ENCODE results near the gene CACNB2.
"Not testable (repeated sequence)": the region's sequence is repeated elsewhere in the genome, so short reads cannot be mapped to it uniquely, and the experiment has no call there.

Gene CACNB2

DNA sequence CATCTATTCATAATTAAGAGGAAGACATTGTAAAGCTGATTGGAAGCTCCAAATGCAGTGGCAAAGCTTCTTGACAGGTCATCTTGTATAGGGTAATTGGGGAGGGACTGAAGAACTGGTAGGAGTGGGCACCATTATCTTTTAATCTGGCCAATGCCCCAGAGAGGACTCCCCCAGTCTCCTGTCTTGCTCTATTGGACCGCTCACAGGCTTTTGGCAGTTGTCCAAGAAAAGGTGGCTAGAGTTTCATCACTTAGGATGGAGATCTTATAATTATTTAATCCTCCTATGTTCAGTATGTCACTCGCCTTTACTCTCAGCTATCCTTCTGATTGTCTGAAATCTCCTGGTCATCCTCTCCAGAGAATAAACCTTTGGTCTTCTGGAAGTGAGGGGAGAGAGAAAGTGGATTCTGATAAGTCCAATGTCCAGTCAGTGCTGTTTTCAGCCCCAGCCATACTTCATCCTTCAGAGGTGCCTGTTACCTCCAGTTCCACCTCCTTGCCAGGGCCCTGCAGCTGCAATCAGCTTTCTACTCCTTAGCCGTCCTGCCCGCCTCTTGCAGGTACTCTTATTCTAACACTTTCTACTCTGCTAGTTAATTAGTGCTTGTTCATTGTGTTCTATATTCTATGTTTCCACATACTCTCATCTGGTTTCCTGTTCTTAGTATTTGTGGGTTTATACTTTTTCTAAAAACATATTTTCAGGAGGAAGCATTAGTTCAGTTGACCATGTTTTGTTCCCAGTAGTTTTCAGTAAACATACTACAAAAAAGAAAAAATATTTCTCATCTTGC is 269.6 kb downstream of the CACNB2 start:
- no peak for DNase-seq

DNA sequence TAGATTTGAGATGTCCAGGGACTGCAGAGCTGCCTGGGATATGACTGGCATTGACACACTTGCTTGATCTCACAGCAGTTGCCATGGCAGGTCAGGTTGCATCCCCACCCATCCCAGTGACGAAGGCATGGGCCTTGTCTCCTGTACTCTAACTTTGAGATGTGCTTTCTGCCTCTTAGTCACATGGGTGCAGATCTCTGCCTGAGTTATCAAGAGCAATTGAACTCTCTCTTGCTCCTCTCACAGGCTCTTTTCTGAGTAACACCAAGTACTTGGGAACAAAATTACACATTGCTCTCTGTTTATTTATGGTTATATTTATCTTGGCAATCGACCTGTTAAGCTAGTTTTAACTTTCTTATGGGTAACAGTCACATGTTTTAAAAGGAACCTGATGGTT is 273.8 kb downstream of the CACNB2 start:
- DNase-seq, result no peak

DNA sequence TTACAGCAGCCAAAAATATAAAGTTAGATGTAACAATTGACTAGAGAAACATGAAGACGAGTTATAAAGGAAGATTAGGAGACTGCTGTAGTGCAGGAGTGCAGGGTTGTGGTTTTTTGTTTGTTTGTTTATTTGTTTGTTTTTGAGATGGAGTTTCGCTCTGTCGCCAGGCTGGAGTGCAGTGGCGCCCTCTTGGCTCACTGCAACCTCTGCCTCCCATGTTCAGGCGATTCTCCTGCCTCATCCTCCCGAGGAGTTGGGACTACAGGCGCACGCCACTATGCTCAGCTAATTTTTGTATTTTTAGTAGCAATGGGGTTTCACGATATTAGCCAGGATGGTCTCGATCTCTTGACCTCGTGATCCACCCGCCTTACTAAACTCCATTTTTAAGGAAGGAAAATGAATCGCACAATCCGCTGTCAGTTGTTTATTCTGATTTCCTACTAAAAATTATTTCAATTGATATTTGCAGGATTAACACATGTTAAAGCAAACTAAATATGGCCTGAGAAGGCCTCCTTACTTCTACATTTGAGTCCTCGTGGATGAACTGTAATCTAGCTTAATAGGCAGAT is 277.8 kb downstream of the CACNB2 start:
- DNase-seq, result no peak

DNA sequence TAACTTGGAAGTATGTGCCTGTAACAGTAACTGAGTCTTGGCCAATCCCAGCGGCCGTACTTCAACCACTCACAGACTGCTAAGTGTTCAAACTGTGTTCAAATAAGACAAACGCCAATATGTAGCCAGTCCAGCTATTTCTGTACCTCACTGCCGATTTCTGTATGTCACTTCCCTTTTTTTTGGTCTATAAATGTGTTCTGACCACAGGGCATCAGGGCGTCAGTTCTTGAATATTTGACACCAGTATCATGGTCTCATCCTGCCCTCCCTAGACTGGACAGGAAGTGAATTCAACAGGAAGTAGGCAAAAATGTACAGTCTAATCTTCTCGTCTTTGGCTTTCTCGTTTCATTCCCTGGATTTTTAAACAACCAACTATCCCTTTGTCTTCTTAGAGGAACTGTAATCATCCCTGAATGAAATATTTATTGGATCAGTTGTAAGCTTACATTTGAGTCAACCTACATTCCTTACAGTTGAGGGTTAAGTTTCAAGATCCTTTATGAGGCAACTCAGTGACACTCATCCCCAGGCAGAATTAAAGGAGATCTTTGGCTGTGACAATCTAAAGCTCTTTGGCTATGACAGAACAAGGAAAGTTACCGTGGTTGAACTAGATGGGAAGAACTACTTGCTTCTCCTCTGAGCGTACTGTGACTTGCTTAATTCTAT is 278.5 kb downstream of the CACNB2 start:
- no peak for DNase-seq

DNA sequence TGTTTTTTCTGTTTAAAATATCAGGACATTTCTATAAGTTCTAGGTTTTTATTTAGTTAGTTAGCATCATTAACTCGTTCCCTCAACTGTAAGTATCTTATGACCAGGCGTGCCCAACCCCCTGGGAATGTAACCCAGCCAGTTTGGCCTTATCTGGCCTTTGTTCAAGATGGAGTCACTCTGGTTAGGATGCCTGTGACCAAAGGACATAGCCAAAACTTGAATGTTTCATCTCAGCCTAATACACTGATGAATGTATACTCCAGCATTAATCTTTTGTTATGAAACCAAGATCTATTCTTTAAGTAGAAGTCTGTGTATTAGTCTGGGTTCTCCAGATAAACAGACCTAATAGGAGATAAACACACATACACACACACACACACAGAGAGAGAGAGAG is 279.7 kb downstream of the CACNB2 start:
- no peak for DNase-seq

DNA sequence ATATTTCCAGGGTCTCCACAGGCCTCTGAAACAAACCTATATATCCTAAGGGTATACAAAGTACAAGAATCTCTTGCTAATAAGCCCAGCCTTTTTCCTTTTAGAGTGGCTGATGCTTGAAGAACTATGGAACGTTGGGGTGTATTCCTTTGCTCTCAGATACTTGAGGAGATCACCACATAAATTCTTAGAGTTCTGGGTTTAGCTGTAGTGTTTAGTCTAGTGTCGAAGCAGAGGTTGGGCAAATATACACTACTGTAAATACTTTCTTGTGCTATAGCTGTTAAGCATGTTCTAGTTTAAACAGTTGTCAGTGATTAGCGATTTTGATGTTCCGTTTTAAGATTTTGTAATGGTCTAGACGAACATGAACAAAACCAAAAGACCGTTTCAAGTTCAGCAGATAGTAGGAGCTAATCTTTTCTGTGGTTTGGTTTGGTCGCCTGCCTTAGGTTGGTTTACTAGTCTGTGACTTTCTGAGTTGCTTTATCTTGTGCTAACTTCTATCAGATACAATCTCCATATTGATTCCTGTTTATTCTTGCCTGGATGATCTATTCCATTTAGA is 281.6 kb downstream of the CACNB2 start:
- no peak for DNase-seq

DNA sequence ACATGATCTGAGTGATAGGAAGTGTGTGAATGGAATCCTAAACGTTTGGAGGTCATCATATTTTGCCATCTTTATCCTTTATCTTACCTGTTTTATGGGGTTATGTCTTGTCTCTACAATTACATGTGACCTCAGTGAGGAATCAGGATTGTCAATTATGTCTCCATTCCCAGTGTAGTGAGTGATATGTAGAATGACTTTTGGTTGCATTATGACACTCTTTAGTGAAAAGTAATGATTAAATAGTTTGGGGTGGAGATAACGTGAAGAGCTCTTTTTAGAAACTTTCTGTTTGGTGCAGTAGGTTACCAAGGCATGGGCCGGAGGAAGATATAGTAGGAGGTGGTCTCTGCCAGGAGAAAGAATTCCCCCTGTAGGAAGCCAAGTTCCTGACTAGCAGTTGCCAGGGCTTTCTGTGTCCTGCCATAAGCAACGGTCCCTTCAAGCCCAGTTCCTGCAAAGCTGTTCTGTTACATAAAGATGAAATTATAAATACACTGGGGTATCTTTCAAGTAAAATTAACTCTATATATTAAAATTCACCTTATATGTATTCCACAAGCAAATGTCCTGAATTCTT is 282.9 kb downstream of the CACNB2 start:
- no peak for DNase-seq

DNA sequence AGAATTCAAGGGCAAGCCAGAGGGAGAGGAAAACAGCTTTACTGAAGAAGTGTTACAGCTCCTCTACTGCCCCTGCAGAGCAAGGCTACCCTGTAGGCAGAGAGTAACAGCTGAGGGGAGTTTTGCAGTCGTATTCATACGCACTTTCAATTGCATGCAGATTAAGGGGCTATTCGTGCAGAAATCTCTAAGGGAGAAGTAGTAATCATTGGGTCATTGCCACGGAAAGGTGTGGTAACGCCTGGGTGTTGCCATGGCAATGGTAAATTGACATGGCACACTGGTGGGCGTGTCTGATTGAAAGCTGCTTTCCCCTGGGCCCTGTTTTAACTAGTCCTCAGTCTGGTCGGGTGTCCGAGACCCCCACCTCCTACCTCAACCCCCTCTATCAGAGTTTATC is 284.0 kb downstream of the CACNB2 start:
- no peak for DNase-seq

DNA sequence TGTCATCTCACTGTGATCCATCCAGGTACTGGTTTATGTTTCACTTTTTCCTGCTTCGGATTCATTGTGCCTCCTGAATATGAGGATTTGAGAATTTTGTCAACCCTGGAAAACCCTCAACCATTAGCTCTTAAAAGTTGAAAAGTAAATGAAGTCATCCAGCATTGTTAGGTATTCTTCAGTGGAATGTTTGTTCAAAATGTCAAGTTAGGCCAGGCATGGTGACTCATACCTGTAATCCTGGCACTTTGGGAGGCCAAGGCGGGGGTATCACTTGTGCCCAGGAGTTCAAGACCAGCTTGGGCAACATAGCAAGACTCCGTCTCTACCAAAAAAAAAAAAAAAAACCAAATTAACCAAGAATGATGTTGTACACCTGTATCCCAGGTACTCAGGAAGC is 289.1 kb downstream of the CACNB2 start:
- no peak for DNase-seq

DNA sequence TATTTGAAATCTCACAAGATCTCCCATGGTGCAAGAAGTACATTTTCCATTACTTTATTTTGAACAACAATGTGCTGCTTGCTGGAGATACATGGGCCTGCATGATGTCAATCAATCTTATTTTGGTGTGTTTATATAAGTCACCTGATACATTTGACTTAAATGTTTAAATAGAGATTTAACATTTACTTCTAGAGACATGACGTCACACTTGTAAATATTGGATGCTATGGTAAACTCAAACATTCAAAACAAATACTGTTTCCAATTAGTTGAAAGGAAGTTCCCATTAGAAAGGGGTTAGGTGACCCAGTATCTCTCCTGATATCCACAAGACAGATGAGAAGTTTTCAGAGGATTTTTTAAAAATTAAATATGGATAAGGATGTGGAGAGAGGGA is 296.7 kb downstream of the CACNB2 start:
- DNase-seq, result no peak

DNA sequence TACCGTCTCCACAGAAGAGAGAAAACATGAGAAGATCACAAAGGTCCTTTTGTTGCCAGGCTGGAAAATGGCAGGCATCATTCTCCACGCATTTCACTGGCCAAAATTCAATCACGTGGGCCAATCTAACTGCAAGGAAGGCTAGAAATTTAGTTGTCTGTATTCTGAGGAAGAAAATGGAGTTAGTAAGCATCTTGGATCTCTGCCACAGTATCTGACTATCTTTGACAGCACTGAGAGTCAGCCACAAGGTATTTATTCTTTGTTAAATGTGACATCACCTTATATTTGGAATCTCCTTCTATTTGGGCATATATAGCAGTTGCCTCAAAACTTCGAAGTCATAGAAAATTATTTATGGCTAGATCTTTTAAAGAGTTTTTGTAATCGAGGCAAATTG is 297.3 kb downstream of the CACNB2 start:
- peak; percentile 59 for DNase-seq

DNA sequence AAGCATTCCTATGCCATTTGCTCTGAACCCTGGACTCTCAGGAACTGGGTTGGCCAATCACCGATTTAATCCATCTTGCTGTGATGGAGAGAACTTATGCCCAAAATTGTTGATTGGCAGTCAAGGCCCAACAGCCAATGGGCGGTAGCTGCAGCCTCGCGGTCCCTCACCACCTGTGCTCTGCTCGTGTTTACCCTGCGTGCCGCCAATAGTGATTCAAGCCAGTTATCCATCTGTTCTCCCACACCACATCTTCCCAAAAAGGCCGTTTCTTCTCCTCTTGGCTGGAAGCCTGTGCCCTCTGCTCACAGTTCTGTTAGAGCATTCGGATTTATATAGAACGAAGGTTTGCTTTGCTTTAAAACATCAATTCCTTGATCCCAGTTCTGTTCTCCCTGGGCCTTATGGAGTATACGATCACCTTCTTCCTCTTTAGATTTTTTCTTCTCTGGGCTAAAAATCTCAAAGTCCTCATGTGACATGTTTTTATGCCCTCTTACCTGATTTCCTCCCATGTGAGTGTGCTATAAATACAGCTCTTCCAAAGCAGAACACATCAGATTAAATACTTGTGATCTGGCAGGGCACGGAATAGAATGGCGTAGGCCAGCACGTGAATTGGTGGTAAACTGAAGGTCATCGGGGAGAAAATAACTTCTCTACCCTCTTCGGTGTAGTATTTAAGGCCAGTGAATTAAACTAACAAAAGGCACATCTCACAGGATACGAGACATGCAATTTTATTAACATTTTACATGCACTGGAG is 298.3 kb downstream of the CACNB2 start:
- DNase-seq, result no peak

DNA sequence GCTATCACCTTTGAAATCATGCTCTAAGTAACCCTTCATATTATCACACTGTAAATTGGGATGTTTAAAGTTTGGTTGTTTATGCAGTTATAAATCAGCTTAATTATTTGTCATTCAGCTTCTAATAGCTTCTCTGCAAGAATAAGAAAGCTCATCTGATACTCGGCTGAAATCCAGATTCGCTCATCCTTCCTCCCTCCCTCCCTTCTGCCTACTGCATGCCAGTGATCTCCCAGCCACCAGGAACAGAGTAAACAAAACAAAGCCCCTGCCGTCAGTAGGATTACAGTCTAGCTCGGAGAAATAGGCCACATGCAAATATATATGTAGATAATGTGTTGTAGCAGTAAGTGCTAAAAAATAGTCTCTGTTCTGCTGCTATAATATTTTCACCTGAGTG is 299.4 kb downstream of the CACNB2 start:
- no peak for DNase-seq

DNA sequence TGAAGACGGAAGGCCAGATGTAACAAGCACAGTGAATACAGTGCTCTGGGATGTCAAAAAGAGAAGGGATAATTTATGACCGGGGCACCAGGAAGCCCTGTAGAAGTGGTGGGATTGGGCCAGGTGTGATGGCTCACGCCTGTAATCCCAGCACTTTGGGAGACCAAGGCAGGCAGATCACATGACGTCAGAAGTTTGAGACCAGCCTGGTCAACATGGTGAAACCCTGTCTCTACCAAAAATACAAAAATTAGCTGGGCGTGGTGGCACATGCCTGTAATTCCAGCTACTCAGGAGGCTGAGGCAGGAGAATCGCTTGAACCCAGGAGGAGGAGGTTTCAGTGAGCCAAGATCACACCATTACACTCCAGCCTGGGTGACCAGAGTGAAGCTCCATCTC is 305.4 kb downstream of the CACNB2 start:
- not testable (repeated sequence) for DNase-seq

DNA sequence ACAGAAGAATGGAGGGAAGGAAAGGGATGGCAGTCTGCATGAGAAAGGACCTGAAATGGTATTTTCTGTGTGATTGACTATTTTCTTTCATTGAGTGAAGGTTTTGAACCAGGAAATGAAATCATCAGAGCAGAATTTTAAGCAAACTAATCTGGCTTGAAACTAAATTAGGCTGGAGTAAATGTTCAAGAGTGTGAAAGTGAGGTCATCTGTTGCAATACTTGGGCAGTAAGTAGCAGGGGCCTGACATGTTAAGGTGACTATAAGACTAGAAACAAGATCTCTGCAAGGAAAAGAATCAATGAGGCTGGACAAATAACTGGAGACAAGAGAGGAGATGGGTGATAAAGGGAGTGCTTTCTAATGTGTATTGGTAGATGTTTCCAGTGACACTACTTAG is 306.0 kb downstream of the CACNB2 start:
- DNase-seq, result no peak

DNA sequence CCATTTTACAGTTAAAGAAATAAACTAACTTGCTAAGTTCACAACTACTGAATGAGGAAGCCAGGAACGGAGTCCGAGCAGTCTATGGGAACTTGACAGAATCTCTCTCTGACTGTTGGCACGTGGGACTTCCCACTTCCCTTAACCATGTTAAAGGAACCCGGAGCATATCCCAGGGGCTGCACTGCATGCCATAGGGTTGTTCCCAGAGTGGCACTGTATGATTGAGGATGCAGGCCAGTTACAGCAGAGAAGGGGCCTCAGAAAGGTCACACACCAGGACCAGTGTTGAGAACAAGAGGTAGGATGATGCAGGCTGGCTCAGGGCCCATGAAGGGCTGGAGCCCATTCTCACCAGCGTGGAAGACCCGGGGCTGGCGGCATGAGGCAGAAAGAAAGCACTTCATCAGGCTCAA is 309.4 kb downstream of the CACNB2 start:
- DNase-seq, result no peak

DNA sequence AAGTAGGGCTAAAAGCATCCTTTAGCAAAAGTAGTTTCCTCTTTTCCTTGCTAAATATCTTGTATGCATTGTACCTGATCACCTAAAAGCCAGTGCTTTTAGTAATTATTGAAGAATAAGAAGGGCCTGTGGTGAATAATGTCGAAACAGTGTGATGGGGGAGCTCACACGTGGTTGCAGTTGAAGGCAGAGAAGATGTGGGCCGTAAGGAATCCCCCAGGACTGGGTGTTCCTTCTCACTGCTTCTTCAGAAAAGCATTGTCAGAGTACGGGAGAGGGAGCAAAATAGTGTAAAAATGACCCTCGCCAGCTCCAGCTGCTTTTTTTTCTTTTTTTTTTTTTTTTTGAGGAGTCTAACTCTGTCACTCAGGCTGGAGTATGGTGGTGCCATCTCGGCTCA is 310.1 kb downstream of the CACNB2 start:
- DNase-seq, result no peak

DNA sequence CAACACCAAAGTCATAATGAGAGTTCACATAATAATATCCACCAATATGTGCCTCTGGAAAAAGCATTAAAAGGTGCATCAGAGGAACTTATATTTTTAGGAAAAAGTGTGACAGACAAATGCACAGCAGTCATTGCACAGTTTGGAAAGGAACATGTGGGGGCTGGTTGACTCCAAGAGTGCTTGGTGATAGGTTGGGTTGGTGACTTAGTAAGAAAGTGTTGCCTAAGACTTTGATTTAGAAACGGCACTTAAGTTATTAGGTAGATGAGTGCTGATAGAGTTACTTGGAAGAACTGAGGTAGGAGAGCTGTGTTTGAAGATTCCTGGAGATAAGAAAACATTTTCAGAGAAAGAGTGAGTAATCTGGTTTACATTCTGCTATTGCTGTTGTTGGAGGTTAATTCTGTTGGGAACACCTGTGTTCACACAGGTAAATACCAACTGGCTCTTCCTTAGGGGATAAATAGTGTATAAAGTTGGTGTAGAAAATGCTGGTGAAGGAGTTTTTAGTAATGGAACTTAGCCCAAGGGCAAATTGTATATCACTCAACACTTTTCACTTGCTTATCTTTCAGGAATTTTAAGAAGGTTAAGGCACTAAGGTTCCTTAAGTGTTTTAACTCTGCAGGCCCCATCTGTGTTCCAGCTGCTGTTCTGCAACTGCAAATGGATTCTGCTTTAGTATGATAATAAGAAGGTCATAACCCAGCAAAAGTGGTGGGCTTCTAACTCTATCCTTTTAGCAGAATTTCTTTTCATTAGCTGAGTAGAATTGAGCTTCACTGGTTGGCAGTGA is 315.1 kb downstream of the CACNB2 start:
- DNase-seq, result no peak

DNA sequence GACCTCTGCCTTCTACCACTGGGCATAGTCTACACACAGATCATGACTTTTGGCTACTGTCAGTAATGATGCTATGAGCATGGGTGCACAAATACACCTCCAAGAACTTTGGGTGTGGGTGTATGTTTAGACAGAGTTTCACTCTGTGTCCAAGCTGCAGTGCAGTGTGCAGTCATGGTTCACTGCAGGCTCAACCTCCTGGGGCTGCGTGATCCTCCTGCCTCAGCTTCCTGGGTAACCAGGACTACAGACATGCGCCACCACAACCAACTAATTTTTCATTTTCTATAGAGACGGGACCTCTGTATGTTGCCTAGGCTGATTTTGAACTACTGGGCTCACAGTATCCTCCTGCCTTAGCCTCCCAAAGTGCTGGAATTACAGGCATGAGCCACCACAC is 316.8 kb downstream of the CACNB2 start:
- no peak for DNase-seq

DNA sequence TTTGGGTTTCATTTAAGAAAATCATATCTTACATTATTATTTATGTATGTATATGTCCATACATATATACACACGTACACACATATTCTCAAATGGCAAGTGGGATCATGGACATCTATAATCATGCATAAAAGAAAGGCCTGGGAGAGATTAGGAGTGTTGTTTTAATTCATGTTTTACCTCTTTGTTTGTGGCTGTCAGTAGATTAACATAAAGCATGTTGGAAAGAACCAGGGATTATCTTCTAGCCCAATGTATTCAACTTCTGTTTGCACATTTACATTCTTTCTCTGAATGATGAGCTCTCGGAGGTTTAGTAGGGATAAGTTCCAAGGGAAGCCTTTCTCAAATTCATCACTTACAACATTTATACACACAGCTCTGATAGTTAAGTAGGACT is 319.8 kb downstream of the CACNB2 start:
- DNase-seq, result no peak

DNA sequence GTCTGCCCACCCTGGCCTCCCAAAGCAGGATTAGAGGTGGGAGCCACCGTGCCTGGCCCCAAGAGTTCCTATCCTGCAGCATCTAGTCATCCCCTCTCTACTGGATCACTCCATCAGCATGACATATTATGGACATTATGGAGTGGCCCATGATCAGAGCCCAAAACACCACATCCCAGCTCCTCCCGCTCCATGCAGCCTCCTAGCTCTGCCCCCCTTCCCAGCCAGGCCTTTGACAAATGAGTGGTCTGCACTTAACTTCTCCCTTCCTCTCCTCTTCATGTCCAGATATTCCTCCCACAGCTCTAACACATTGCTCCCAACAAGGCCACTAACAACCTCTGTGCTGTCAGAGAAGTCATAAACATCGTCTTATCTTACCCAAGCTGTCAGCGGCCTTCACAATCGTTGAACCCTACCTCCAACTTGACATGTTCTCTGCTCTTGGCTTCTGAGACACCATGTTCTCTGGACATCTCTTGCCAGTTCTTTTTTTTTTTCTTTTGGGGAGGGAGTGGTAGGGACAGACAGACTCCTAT is 323.5 kb downstream of the CACNB2 start:
- DNase-seq, result no peak

DNA sequence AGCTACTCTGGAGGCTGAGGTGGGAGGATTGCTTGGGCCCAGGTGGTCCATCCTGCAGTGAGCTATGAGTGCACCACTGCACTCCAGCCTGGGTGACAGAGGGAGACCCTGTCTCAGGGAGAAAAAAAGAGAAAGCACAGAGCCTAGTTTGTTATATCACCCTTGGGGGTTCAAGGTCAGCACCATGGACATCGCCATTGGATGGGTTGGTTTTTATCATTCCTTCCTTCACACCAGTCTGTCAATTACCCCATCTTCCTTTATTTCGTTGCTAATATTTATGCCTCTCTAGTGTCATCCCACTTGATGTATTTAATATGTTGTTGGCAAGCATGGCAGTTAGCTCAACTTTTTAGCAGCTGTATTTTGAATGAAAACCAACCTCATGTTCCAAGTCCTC is 328.9 kb downstream of the CACNB2 start:
- no peak for DNase-seq
